GM12892 (cell line): ENCODE results near the gene STEAP1B.

Experiments used
- POLR2A ChIP-seq: IDR thresholded peaks from 2 replicates; pipeline ENCODE4 v1.6.1; 2011; ENCODE audit warnings: low read depth, low read length, control low read depth
- POLR2AphosphoS5 ChIP-seq: IDR thresholded peaks from 2 replicates; pipeline ENCODE4 v1.6.1; 2011; ENCODE audit warnings: low read depth, low read length, control low read depth
- TAF1 ChIP-seq: IDR thresholded peaks from 2 replicates; pipeline ENCODE4 v1.6.1; 2011; ENCODE audit warnings: low read depth, mild to moderate bottlenecking, control low read depth, low read length, borderline replicate concordance

- TF ChIP-seq TAF1, result no peak
- no peak for TF ChIP-seq POLR2A
- no peak for TF ChIP-seq POLR2AphosphoS5
Measured at GRCh38 chr7:22426463-22427094, 73.4 kb downstream of the STEAP1B start.
